Left hindlimb (tissue), 1 donor: Measurements from ENCODE around the gene SAFB.
"Not testable (repeated sequence)": the region's sequence is repeated elsewhere in the genome, so short reads cannot be mapped to it uniquely, and the experiment has no call there.

Source experiments
- DNase-seq: peaks from one replicate; pipeline ENCODE4 v3.0.0-alpha.2; 2018

Gene SAFB

DNA sequence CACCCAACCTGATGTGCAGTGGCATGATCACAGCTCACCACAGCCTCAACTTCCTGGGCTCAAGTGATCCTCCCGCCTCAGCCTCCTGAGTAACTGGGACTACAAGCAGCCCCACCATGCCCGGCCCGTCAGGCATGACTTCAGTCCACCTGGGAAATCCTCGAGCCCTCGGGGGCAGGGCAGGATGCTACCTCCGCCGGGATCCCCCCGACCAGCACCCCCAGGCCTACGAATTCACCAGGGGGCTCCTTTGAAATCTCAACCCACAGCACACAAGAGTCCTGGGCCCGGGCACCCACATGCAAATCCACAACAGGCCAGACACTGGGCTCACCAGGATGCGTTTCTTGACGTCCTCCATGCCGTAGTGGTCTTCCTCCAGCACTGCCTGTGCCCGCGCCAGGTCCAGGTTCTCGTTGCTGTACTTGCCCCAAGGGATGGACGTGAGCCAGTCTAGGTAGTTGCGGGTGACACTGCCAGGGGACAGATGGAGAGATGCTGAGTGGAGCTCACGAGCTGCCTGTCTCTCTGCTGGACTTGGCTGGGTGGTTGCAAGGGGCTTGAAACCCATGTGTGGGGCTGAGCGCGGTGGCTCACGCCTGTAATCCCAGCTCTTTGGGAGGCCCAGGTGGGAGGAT is 77.7 kb downstream of the SAFB start:
- DNase-seq, result peak; percentile 36

DNA sequence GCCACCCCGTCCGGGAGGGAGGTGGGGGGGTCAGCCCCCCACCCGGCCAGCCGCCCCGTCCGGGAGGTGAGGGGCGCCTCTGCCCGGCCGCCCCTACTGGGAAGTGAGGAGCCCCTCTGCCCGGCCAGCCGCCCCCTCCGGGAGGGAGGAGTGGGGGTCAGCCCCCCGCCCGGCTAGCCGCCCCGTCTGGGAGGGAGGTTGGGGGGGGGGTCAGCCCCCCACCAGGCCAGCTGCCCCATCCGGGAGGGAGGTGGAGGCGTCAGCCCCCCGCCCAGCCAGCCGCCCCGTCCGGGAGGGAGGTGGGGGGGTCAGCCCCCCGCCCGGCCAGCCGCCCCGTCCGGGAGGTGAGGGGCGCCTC is 79.1 kb downstream of the SAFB start:
- not testable (repeated sequence) for DNase-seq

DNA sequence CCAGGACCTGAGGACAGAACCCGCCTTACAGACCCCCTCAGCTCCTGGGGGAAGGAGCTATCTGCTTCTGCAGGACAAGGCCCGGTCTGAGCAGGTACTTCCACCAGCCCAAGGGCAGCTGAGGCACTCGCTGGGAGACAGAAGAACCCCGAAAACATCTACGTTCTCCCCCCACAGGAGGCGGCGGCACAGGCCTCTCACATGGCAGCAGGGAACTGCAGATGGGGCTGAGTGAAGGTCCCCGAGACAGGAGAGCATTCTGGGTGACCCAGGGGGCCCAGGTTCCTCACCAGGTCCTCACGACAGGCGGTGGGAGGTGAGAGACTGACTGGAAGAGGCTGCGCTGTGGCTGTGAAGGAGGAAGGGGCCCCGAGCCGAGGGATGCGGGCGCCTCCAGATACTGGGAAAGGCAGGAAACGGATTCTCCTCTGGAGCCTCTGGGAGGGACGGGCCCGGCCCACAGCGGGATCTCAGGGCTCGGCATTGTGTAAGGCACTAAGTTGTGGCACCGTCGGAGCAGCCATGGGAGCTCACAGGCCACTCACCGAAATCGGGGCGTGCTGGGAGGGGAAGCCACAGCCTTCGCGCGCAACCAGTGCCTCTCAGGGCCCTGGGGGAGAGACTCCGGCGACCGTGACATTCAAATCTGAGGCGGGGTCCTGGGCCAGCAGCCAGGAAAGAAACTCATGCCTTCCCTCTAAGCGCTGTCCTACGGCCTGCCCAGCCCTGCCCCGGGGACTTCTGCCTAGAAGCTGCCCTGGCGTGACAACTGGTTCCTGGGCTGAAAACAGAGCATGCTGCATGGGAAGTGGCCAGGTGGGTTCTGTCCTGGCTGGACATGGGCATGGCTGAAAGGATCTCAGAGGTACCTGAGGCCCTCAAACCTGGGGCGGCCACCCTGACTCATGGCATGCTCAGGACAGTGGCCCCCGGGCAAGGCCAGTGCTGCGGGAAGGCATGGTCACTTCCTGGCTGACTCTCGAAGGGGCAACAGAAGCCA is 81.2 kb downstream of the SAFB start:
- no peak for DNase-seq

DNA sequence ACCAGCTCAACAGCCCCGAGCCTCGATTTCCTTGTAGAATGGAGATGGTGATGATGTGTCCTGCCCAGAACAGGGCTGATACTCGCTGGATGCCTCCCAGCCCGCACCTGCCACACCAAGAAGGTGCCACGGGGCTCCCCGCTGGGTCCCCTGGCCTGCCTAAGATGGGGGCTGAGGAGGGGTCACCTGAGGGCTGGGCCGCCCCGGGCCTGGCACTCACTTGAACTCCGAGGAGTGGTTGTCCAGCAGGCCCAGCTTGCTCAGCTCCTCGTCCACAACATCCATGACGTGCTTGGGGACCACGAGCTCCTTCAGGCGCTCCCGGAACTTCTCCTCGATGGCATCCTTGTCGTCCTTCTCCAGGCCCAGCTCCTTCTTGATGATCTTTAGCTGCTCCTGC is 82.7 kb downstream of the SAFB start:
- DNase-seq, result no peak

DNA sequence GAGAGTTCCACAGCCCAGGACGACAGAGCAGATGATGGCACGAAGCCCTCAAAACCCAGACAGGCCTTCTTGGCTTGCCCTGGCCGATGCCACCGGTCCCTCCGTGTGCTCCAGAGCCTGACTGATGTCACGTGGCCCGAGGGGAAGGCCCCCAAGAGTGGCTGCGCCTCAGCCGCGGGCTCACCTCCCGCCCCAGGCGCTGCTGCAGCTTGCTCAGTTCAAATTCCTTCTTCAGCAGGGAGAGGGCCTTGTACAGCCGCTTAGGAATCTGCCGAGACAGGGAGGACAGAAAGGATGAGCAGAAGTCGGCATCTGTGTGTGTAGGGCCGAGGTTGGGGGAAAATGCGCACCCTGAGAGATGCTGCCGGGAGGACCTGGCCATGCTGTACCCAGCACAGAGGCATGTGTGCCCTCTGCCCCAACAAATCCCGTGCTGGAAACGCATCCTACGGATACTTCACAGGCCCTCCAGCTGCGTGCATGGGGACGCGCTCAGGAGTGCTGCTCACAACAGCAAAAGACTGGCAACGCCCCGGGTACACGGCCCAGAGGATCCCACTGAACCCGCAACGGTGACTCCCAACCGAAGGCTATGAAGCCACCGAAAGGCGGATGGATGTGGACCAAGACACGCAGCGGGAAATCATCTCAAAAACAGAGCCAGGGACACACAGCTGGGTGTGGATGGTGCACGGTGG is 84.1 kb downstream of the SAFB start:
- DNase-seq, result no peak

DNA sequence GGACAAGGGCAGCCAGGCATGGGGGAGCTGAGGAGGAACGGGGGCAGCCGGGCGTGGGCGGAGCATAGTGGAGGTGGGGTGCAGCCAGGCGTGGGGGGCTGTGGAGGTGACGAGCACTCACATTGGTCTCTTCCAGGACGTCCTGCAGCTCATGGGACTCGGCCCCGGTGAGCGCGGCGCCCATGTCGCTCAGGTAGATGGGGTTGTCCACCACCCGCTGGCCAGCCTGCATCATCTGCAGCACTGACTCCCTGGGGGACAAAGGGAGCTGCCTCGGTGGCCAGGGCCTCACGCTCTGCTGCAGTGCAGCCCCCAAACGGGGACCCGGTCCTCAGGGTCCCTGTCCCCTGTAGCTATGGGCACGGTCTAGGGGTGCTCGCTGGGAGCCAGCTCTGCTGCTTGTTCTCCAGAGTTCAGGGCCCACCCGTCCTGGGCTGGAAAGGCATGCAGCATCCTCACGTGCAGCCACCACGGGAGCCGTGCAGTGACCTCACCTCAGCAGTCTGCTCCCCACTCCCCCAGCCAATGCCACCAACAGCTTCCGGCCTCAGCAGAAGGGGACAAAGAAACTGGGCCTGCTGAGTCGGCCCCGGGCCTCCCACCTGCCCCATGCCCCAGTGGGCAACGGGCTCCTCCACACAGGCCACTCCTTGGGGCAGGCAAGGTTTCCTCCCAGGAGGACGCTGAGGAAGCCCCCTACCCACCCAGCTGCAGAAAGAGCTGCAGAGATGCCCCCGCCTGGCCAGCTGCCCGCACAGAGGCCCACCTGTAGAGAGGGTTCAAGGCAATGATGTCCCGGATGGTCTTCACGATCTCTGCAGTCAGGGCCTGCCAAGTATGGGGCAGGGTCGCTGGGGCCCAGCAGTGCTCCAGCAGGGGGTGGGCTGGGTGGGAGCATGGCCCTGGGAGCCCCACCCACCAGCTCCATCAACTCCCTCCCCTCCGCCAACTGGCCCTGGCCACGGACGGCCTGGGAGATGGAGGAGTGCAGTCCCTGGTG is 85.0 kb downstream of the SAFB start:
- no peak for DNase-seq

DNA sequence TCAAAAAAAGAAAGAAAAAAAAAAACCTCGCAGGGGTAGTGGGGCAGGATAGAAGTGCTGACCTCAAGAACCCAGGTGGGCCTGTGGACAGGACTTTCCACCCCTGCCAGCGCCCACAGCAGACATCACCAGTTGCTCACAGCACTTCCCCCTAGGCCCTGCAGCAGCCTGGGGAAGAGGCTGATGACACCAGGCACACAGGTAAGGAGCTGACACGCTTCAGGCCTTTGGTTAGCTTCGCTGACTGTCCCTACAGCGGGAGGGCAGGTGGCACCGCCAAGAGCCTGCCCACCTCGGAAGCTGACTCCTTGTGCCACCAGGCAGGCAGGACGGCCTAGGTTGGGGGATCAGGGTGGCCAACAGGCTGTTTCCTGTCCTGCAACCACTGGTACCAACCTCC is 88.1 kb downstream of the SAFB start:
- no peak for DNase-seq

DNA sequence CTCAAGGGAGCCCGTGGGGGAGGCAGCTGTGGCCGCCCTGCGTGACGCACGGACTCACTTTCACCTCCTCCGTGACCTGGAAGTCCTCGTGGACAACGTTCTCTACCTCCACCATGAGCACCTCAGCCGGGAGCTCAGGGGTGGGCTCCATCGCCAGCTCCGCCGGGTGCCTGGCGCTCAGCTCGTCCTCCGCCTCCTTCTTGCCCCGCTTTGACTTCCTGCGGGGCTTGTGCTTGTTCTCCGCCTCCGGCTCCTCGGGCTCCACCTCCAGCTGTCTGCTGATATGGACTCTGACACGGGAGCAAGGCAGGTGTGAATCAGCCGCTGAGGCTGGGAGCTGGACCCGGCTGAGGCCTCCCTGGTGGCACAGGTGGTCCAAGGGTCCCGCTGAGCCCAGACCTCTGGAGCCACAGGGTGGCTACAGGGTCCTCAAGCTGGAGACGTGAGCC is 88.9 kb downstream of the SAFB start:
- no peak for DNase-seq

DNA sequence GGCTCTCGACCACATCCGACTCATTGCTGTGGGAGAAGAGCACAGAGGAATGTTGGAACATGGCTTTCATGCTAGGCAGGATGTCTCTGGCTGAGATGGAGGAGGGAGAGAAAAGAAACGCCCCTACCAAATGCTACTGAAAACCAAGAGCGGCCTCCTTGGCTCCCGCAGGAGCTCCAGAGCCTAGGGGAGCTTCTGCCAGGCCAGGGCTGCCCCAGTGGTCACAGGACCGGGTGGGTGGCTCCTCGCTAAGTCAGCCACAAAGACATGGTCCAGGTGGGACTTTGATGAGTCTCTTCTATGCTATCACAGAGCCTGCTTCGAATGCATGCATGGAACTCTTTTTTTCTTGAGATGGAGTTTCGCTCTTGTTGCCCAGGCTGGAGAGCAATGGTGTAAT is 90.3 kb downstream of the SAFB start:
- no peak for DNase-seq

DNA sequence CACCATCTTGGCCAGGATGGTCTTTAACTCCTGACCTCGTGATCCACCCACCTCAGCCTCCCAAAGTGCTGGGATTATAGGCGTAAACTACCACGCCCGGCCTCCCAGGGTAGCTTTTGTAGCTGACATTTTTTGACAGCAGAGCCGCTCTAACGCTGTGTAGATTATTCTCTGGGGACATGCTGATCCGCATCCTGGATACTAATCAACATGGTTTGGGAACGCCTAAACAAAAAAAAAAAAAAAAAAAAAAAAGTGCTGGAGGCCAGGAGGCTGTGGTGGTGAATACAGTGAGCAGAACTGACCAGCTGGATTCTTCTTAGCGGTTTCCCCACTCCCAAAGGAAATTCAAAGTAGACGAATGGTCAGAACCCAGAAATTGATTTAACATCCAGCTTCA is 91.9 kb downstream of the SAFB start:
- no peak for DNase-seq

DNA sequence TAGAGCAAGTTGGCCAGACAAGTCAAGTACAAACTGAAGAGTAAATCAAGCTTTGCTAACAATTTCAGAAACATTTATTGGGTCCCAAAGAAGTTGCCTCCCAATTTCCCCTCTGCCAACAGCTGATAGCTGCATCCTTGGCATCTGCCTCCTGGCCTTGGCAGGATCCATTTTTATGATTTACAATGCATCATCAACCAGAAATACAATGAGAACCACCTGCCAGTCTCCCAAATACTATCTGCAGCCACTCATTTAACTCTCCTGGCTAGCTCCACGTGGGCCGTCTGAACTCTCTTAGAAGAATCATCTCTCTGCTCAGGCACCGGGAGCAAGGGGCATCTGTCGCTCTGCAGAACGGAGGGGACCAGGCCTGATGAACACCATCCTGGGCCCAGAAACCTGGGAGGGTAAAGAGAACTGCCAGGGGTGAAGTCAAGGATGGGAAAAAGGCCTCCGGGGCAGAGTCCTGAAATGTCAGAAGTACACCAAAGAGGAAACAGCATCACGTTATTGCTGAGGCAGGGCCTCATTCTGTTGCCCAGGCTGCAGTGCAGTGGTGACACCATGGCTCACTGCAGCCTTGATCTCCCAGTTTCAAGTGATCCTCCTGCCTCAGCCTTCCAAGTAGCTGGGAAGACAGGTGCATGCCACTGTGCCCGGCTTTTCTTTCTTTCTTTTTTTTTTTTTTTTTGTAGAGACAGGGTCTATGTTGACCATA is 94.5 kb downstream of the SAFB start:
- DNase-seq, result no peak
